GM18517 (cell line): ENCODE data around the gene PTPN2.

Source experiments
- ATAC-seq: cut with Tn5 transposase; IDR thresholded peaks from one replicate; pipeline ENCODE4 v1.9.1; 2021; ENCODE audit warnings: mild to moderate bottlenecking, moderate library complexity; ENCODE audit not compliant: unreplicated experiment

Gene PTPN2

GRCh38 chr18:12750076-12750714 lies 133.8 kb downstream of the PTPN2 start:
- no peak for ATAC-seq

DNA sequence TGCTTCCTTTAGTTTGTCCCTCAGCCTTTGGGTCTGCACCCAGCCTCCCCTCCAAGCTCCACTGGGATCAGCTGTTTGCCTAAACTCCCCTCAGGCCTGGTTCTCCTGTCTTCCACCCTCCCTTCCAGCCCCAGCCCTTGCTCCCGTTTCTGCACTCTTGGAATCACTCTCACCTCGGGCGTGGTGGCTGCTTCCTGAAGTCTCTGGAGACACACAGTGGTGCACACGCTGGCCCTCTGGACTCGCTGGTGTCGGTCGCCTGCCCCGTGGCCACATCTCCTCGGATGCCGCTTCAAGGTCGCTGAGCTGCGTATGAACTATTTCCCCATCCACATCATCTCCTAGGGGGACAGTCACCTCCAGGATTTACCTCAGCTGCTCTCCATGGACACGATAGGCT lies 134.9 kb downstream of the PTPN2 start:
- ATAC-seq, result no peak

DNA sequence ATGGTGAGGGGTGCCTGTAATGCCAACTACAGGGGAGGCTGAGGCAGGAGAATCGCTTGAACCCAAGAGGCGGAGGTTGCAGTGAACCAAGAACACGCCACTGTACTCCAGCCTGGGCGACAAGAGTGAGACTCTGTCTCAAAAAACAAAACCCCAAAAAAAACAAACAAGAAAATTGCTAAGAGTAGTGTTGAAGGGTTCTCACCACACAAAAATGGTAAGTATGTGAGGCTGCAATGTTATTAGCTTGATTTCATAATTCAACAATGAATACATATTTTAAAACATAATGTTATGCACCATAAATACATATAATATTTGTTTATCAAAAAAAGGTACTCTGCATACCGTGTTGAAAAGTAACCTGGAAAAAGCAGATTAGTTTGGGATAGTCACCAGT lies 135.4 kb downstream of the PTPN2 start:
- ATAC-seq, result no peak

DNA sequence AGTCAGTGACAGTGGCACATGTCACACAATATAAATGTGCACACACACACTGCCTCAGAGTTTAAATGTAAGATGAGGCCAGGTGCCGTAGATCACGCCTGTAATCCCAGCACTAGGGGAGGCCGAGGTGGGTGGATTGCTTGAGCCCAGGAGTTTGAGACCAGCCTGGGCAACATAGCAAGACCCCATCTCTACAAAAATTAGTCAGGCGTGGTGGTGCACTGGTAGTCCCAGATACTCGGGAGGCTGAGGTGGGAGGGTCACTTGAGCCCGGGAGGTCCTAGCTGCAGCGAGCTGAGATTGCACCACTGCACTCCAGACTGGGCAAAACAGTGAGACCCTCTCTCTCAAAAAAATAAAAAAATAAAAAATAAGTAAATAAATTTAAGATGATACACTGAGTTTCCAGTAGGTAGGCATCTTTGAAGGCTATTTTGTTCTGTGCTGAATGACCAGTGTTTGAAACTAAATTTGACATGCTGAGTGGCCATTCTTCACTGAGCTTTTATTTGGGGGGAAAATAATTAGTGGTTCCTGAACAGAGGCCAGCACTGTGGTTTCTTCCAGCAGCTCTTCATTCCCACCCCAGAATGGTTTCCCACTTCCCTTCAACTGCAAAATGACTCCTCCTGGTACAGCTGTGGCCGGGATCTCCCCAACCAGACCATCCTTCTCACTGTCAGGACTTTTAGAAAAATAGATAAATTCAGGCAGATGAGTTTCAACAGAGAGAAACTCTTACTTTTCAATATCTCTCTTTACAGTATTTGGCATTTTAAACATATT lies 136.3 kb downstream of the PTPN2 start:
- no peak for ATAC-seq

- ATAC-seq, result no peak
These were observed 138.8 kb downstream of the PTPN2 start for GRCh38 chr18:12745095-12745795.

DNA sequence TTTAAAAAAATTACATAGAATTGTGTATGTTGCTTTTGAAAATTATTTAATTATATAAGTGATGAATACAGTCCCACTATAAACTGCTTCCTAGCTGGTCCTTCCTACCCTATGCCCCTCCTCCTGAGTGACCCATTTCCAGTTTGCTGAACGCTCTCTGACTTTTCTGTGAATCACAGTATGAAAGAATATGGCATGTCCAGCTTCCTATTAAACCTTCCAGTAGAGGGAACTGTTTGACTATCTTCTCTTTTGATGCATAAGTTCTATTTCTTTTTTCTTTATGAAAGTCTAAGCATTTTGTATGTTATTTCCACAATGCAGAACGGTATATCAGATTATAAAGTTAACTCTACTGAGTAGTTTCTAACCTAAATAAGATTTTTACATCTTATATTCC lies 139.9 kb downstream of the PTPN2 start:
- no peak for ATAC-seq

GRCh38 chr18:12742453-12742852 lies 141.6 kb downstream of the PTPN2 start:
- ATAC-seq, result no peak
